Neuron (in vitro differentiated cells): ENCODE measurements around the gene ZCCHC9.
"Not testable (repeated sequence)": the region's sequence is repeated elsewhere in the genome, so short reads cannot be mapped to it uniquely, and the experiment has no call there.

Experiments used
- H2AFZ ChIP-seq: one replicate; pipeline ENCODE4 v1.6.1; 2013; ENCODE audit warnings: low read depth, mild to moderate bottlenecking, inconsistent platforms, low read length, moderate library complexity
- H3K27me3 ChIP-seq: one replicate; pipeline ENCODE4 v1.6.1; 2013; ENCODE audit warnings: low read length; ENCODE audit not compliant: insufficient read depth
- H3K36me3 ChIP-seq: one replicate; pipeline ENCODE4 v1.6.1; 2013; ENCODE audit warnings: low read length; ENCODE audit not compliant: insufficient read depth
- H3K4me1 ChIP-seq: one replicate; pipeline ENCODE4 v1.6.1; 2013; ENCODE audit warnings: low read length; ENCODE audit not compliant: insufficient read depth
- H3K4me3 ChIP-seq: 2 replicates; pipeline ENCODE4 v1.5.1; 2013; ENCODE audit warnings: mild to moderate bottlenecking, low read length, moderate library complexity
- H3K9me3 ChIP-seq: one replicate; pipeline ENCODE4 v1.6.1; 2013; ENCODE audit warnings: low read length

ZCCHC9 gene

DNA sequence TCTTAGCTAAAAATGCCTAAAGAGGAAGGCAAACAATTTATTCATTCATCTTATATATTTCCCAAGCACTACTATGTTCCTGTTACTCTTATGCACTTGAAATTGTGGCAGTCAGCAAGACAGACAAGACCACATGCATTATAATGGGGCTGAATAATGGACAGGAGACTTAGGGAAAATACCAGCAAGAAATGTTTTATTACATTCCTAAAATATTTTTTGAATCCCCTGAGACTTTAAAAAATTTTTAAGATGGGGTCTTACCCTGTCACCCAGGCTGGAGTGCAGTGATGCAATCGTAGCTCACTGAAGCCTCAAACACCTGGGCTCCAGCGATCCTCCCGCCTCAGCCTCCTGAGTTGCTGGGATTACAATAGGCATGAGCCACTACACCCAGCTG, 13.2 kb downstream of the ZCCHC9 start:
- H3K9me3 ChIP-seq: no peaks in the 10 kb centered on the region
- H3K36me3 ChIP-seq: peaks cover 32% of the 10 kb centered on the region
- no peak overlapping the region for H3K4me3 ChIP-seq
- H3K4me1 ChIP-seq: peaks cover 9% of the 10 kb centered on the region
- no peak overlapping the region for H2AFZ ChIP-seq
- H3K27me3 ChIP-seq: no peaks in the 10 kb centered on the region

DNA sequence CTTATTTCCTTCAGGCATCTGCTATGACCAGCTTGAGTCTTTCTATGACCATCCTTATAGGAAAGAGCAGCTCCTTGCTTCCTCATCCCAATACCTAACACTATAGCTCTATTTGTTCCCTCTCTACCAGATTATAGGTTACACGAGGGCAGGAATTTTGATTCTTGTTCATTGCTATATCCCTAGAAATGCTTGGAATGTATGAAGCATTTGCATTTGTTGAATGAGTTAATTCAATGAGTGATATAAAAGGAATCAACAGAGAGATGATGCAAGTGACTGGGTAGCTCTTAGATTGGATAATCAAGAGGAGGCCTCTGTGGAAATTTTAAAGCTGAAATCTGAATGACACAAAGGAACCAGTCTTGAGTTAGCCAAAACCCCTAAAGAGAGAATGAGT, 13.9 kb downstream of the ZCCHC9 start:
- Histone ChIP-seq H3K4me3 (no peak overlapping the region), H2AFZ (no peak overlapping the region), H3K9me3 (no peaks in the 10 kb centered on the region), H3K36me3 (peaks cover 31% of the 10 kb centered on the region), H3K27me3 (no peaks in the 10 kb centered on the region), H3K4me1 (peaks cover 9% of the 10 kb centered on the region)

DNA sequence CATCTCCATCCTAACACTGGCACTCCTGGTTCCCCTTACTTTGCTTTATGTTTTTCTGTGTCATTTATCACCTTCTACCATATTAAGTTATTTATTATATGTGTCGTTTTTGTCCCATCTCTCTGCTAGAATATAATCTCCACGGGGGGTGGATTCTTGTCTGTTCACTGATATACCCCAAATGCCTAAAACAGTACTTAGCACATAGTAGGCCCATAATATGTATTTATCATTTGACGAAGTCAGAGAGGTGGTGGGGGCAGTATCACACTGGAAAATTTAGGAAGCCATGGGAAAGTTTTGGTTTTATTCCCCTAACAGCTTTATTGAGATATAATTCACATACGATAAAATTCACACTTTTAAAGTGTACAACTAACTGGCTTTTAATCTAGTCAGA, 14.4 kb downstream of the ZCCHC9 start:
- Histone ChIP-seq H3K4me3 (no peak overlapping the region), H3K27me3 (no peaks in the 10 kb centered on the region), H3K4me1 (peaks cover 9% of the 10 kb centered on the region), H3K9me3 (no peaks in the 10 kb centered on the region), H2AFZ (no peak overlapping the region), H3K36me3 (peaks cover 26% of the 10 kb centered on the region)

GRCh38 chr5:81316571-81316970, 15.2 kb downstream of the ZCCHC9 start:
- Histone ChIP-seq H3K36me3 (peaks cover 20% of the 10 kb centered on the region), H3K4me1 (peaks cover 9% of the 10 kb centered on the region), H3K9me3 (no peaks in the 10 kb centered on the region), H2AFZ (no peak overlapping the region), H3K27me3 (no peaks in the 10 kb centered on the region), H3K4me3 (no peak overlapping the region)

DNA sequence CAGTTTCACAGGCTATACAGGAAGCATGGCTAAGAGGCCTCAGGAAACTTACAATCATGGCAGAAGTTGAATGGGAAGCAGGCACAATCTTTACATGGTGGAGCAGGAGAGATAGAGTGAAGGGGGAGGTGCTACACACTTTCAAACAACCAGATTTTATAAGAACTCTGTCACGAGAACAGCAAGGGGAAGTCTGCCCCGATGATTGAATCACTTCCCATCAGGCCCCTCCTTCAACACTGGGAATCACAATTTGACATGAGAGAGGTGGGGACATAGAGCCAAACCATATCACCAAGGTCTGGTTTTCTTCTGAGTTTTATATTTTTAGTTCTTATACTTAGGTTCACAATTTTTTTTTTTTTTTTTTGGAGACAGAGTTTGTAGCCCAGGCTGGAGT, 16.1 kb downstream of the ZCCHC9 start:
- Histone ChIP-seq H3K4me1 (peaks cover 9% of the 10 kb centered on the region), H3K27me3 (no peaks in the 10 kb centered on the region), H3K36me3 (peaks cover 10% of the 10 kb centered on the region), H3K4me3 (no peak overlapping the region), H2AFZ (no peak overlapping the region), H3K9me3 (no peaks in the 10 kb centered on the region)

DNA sequence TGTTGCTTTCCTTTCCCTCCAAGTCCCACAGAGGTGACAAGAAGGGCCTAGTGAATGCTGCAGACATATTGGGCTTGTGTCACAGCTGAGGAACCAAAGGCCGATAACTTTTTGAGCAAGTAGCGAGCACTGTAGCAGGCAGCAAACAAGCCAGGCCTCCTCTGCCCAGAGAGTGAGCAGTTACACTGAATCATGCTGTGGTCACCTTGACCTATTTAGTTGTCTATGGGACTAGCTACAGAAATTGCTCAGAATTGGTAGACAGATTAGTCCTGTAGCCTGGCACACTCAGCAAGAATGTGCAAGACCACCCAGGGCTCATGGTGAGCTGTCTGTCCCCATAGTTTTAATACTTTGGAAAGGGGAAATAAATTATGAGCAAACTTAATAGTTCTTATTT, 25.2 kb downstream of the ZCCHC9 start:
- H2AFZ ChIP-seq: no peak overlapping the region
- H3K9me3 ChIP-seq: no peaks in the 10 kb centered on the region
- no peaks in the 10 kb centered on the region for H3K27me3 ChIP-seq
- H3K36me3 ChIP-seq: no peaks in the 10 kb centered on the region
- H3K4me3 ChIP-seq: no peak overlapping the region
- H3K4me1 ChIP-seq: no peaks in the 10 kb centered on the region

GRCh38 chr5:81334304-81335061, 33.1 kb downstream of the ZCCHC9 start:
- H3K36me3 ChIP-seq: no peaks in the 10 kb centered on the region
- no peak overlapping the region for H3K4me3 ChIP-seq
- no peak overlapping the region for H2AFZ ChIP-seq
- peaks cover 5% of the 10 kb centered on the region for H3K27me3 ChIP-seq
- no peaks in the 10 kb centered on the region for H3K4me1 ChIP-seq
- H3K9me3 ChIP-seq: no peaks in the 10 kb centered on the region

DNA sequence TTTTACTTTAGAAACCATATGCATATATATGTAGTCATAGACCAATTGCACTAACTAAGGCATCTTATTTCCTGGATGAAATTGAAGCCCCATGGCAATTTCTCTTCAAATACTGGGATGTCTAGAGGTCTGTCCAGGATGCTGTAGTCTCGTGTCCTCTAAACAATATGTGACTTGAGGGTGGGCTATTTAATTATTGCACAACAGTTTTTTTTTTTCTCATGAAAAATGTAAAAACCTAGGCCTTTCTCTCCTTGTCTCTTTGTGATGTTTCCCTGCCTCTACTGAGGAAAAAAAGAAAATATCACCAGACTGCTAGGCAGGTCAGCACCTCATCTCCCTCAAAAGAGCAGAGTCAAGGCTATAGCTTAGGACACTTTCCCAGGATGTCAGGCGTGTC, 34.6 kb downstream of the ZCCHC9 start:
- peaks cover 5% of the 10 kb centered on the region for H3K27me3 ChIP-seq
- H2AFZ ChIP-seq: no peak overlapping the region
- no peaks in the 10 kb centered on the region for H3K9me3 ChIP-seq
- no peaks in the 10 kb centered on the region for H3K36me3 ChIP-seq
- H3K4me1 ChIP-seq: no peaks in the 10 kb centered on the region
- H3K4me3 ChIP-seq: no peak overlapping the region

DNA sequence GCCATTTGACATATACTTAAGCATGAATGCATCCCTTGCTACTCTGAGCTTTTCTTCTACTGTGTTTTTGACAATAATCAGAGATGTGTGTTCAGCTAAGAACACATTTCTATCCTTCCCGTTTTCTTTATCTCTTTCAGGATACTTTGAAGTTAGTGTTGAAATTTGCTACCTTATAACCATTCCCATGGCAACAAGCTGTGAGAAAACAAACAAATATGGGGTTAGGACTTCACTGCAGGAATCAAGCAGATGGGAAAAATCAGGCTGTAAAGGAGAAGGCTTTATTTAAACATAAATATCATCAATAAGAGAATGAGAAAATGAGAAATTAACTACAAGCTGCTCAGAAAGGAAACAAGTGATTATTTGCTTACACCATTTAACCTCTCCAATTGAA, 35.2 kb downstream of the ZCCHC9 start:
- H3K9me3 ChIP-seq: no peaks in the 10 kb centered on the region

GRCh38 chr5:81337803-81338202, 36.4 kb downstream of the ZCCHC9 start:
- peaks cover 5% of the 10 kb centered on the region for H3K27me3 ChIP-seq
- no peaks in the 10 kb centered on the region for H3K36me3 ChIP-seq
- no peak overlapping the region for H3K4me3 ChIP-seq
- H3K9me3 ChIP-seq: no peaks in the 10 kb centered on the region
- H2AFZ ChIP-seq: no peak overlapping the region
- H3K4me1 ChIP-seq: no peaks in the 10 kb centered on the region

More for the DNA sequence above, 35.2 kb downstream of the ZCCHC9 start:
- Histone ChIP-seq H3K36me3 (no peaks in the 10 kb centered on the region), H3K4me3 (no peak overlapping the region), H2AFZ (no peak overlapping the region), H3K4me1 (no peaks in the 10 kb centered on the region), H3K27me3 (peaks cover 5% of the 10 kb centered on the region)

GRCh38 chr5:81338213-81338612, 36.8 kb downstream of the ZCCHC9 start:
- not testable (repeated sequence) for H3K9me3 ChIP-seq, H3K27me3 ChIP-seq, H3K4me1 ChIP-seq, H2AFZ ChIP-seq, H3K36me3 ChIP-seq, H3K4me3 ChIP-seq

DNA sequence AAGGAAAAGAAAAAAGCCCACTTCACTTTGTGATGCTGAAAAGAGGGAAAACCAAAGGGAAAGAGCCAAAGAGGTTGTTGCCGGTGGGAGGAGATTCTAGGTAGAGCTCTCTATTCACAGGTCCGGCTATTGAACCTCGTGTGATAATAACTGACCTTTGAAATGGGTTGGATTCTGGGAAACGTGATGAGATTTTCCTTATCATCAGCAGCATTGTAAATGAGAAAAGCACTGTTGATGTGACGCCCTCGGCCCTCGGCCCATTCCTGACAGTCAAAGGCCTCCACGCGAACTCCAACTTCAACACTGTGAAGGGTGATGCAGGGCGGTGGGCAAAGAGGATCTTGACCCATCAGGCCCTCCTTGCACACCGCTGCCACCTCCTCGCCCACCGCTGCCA, 43.3 kb downstream of the ZCCHC9 start:
- Histone ChIP-seq H3K27me3 (no peaks in the 10 kb centered on the region), H3K4me1 (no peaks in the 10 kb centered on the region), H2AFZ (no peak overlapping the region), H3K9me3 (no peaks in the 10 kb centered on the region), H3K4me3 (no peak overlapping the region), H3K36me3 (no peaks in the 10 kb centered on the region)

DNA sequence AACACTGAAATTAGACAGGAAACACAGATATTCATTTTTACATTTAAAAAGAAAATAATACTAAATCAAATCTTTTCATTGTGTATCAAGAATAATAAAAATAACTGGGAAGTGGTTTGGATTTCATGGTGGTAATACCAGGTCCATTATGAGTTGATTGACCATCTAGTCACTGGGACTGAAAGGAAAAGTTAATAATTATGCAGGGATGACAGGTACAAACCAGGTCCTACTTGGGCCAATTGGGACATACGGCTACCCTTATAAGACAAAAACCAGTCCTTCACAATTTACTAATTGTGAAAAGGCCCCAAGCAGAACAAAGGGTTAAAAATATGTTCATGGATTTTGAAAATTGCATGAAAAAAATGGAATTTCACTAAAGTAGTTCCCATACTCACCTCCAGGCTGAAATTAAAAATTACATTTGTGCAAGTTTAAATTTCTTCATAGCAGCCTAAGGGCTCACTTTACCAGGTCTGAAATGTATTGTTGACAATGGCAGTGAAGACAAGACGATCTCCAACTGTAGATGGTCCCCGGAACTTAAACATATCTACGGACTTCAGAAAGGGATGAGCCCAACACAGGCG, 44.1 kb downstream of the ZCCHC9 start:
- Histone ChIP-seq H3K4me1 (no peaks in the 10 kb centered on the region), H3K27me3 (no peaks in the 10 kb centered on the region), H3K4me3 (no peak overlapping the region), H3K9me3 (no peaks in the 10 kb centered on the region), H2AFZ (no peak overlapping the region), H3K36me3 (no peaks in the 10 kb centered on the region)

GRCh38 chr5:81349161-81349560, 47.8 kb downstream of the ZCCHC9 start:
- no peaks in the 10 kb centered on the region for H3K4me1 ChIP-seq
- H3K36me3 ChIP-seq: no peaks in the 10 kb centered on the region
- no peaks in the 10 kb centered on the region for H3K27me3 ChIP-seq
- no peak overlapping the region for H2AFZ ChIP-seq
- no peaks in the 10 kb centered on the region for H3K9me3 ChIP-seq
- no peak overlapping the region for H3K4me3 ChIP-seq
